Activated T-helper 1 cell treated with Interleukin-2 at 50 U/mL for 16 hours (primary cell): ENCODE data around the gene ARHGEF6.

ENCODE experiments used
- DNase-seq: peaks from one replicate; pipeline ENCODE4 v3.0.0-alpha.2; 2020; ENCODE audit warnings: low read depth

Gene ARHGEF6

GRCh38 chrX:136691028-136691809 is 89.5 kb downstream of the ARHGEF6 start:
- DNase-seq, result no peak

GRCh38 chrX:136689436-136689835 is 91.3 kb downstream of the ARHGEF6 start:
- DNase-seq, result no peak

- no peak for DNase-seq
These were observed 93.3 kb downstream of the ARHGEF6 start for GRCh38 chrX:136687457-136687856.

- no peak for DNase-seq
These were observed 96.6 kb downstream of the ARHGEF6 start for GRCh38 chrX:136684120-136684519.

- no peak for DNase-seq
These were observed 101.2 kb downstream of the ARHGEF6 start for GRCh38 chrX:136679531-136679930.

GRCh38 chrX:136674270-136674985 is 106.3 kb downstream of the ARHGEF6 start:
- DNase-seq, result no peak

GRCh38 chrX:136671006-136671610 is 109.6 kb downstream of the ARHGEF6 start:
- DNase-seq, result no peak

- no peak for DNase-seq
These were observed 113.1 kb downstream of the ARHGEF6 start for GRCh38 chrX:136667446-136668168.

GRCh38 chrX:136666088-136666487 is 114.6 kb downstream of the ARHGEF6 start:
- DNase-seq, result no peak

- DNase-seq, result no peak
These were observed 115.4 kb downstream of the ARHGEF6 start for GRCh38 chrX:136665258-136665900.

- DNase-seq, result no peak
These were observed 117.8 kb downstream of the ARHGEF6 start for GRCh38 chrX:136662976-136663375.

- no peak for DNase-seq
These were observed 118.6 kb downstream of the ARHGEF6 start for GRCh38 chrX:136662104-136662503.

GRCh38 chrX:136660896-136661295 is 119.8 kb downstream of the ARHGEF6 start:
- no peak for DNase-seq

- no peak for DNase-seq
These were observed 121.6 kb downstream of the ARHGEF6 start for GRCh38 chrX:136659174-136659573.

GRCh38 chrX:136658151-136658550 is 122.6 kb downstream of the ARHGEF6 start:
- DNase-seq, result no peak

- no peak for DNase-seq
These were observed 124.3 kb downstream of the ARHGEF6 start for GRCh38 chrX:136656361-136656964.

GRCh38 chrX:136652822-136653723 is 127.7 kb downstream of the ARHGEF6 start:
- DNase-seq, result no peak

GRCh38 chrX:136650811-136651210 is 129.9 kb downstream of the ARHGEF6 start:
- no peak for DNase-seq

- no peak for DNase-seq
These were observed 132.9 kb downstream of the ARHGEF6 start, which contains the start of gene CD40LG for GRCh38 chrX:136647677-136648360. Gene CD40LG, plus strand, starts transcription at chrX:136648158. Its CDS starts 91 bp downstream, at chrX:136648249.
